SW480 (cell line): Measurements from ENCODE around the gene LRRC58.

Experiments
- DNase-seq: peaks from one replicate; pipeline ENCODE4 v3.0.0-alpha.2; 2016; ENCODE audit warnings: low spot score

LRRC58 gene

GRCh38 chr3:120276767-120277166 is 72.4 kb downstream of the LRRC58 start:
- no peak for DNase-seq

DNA sequence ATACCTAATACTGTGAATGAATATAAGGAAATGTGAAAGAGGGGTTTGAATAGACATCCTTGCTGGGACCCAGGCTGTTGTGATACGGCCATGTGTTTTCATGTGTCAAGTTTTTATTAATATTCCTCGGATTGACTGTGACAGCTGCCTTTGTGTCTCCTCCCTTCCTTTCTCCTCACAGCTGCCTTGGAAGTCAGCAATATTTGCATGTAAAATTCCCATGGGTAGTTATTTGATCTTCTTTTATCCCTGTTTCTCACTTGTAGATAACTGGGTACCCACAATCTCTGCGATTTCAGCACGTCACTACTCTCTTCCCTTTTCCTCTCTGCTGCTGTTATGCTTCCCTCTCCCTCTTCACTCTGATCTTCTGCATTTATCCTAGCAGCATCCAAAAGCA is 73.5 kb downstream of the LRRC58 start:
- DNase-seq: no peak

DNA sequence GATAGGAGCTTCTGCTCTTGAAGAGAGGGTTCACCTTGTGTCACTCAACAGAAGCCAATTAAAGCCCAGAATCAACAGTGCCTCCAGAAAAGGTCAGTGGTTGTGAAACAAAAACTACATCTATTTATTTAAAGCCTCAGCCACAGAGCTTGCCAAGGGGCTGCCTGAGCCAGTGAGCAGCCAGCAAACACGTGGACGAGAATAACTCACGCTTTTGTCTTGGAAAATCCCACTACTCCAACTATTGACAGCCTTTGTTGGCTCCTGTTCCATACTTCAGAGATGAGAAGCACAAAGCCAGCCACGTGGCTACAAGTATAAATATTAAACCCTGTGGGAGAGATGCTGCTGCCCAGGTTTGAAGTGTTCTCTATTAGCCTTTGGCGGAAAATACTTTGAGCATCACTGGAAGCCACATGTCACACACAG is 74.4 kb downstream of the LRRC58 start:
- no peak for DNase-seq
